IMR-90 (cell line): Measurements from ENCODE around the gene FAAP20. TPM values are rescaled to one million over a fixed set of nuclear protein-coding genes. Genes with fewer than 3 reads are reported as not detected.
A peak's percentile ranks its signal among the peaks of the same experiment; 100 is the strongest.

ENCODE experiments used
- ATAC-seq: fragments of 200-7000 bp; cut with Tn5 transposase; 2 replicates; pipeline ENCODE4 v1.9.1; 2020; ENCODE audit warnings: low read depth, mild to moderate bottlenecking, moderate library complexity
- BruUV-seq: library from RNA; stranded (reverse); fragments of 400-500 nt; replicated peaks from 2 replicates; lab custom pipeline; 2021; lab: Mats Ljungman, UMichigan
- CTCF ChIA-PET: fragments of 300-600 bp; formaldehyde crosslinking; extraction: SDS; loops from one replicate; lab custom pipeline; 2021; ENCODE audit warnings: antibody characterized with exemption; lab: Yijun Ruan, JAX
- POLR2A ChIA-PET: fragments of 300-600 bp; sonication (Branson Sonifier 250); formaldehyde crosslinking; loops from one replicate; lab custom pipeline; 2022; ENCODE audit warnings: antibody characterized with exemption; ENCODE audit not compliant: unreplicated experiment; lab: Charles Lee
- DNase-seq: peaks from one replicate; pipeline ENCODE4 v3.0.0; 2013
- H2AFZ ChIP-seq: replicated peaks from 2 replicates; pipeline ENCODE3; 2013; ENCODE audit warnings: low read length, mild to moderate bottlenecking; ENCODE audit not compliant: poor library complexity
- H2AK5ac ChIP-seq: 2 replicates; pipeline ENCODE4 v1.6.1; 2013; ENCODE audit warnings: low read depth, low read length, inconsistent platforms
- H2AK9ac ChIP-seq: replicated peaks from 2 replicates; pipeline ENCODE3; 2013; ENCODE audit warnings: mild to moderate bottlenecking, low read depth, low read length, moderate library complexity; ENCODE audit not compliant: poor library complexity
- H2BK120ac ChIP-seq: 2 replicates; pipeline ENCODE4 v1.6.1; 2013; ENCODE audit warnings: low read depth, low read length, inconsistent platforms
- H2BK15ac ChIP-seq: 3 replicates; pipeline ENCODE4 v1.6.1; 2013; ENCODE audit warnings: low read depth, low read length, inconsistent platforms
- H2BK20ac ChIP-seq: 2 replicates; pipeline ENCODE4 v1.6.1; 2013; ENCODE audit warnings: low read depth, mild to moderate bottlenecking, inconsistent platforms, low read length, moderate library complexity
- H2BK5ac ChIP-seq: 2 replicates; pipeline ENCODE4 v1.6.1; 2013; ENCODE audit warnings: mild to moderate bottlenecking, low read depth, low read length, inconsistent platforms; ENCODE audit not compliant: poor library complexity, severe bottlenecking
- H3K14ac ChIP-seq: replicated peaks from 2 replicates; pipeline ENCODE4 v1.6.1; 2013; ENCODE audit warnings: low read depth, low read length, inconsistent platforms
- H3K18ac ChIP-seq: 2 replicates; pipeline ENCODE4 v1.6.1; 2013; ENCODE audit warnings: low read depth, low read length, control low read depth
- H3K23ac ChIP-seq: 2 replicates; pipeline ENCODE4 v1.6.1; 2013; ENCODE audit warnings: low read depth, low read length, inconsistent platforms
- H3K27ac ChIP-seq: 2 replicates; pipeline ENCODE4 v1.5.1; 2013; ENCODE audit warnings: mild to moderate bottlenecking, control low read depth, low read length; ENCODE audit not compliant: insufficient read depth
- H3K27me3 ChIP-seq: 2 replicates; pipeline ENCODE4 v1.6.1; 2013; ENCODE audit warnings: low read length; ENCODE audit not compliant: control insufficient read depth, insufficient read depth
- H3K36me3 ChIP-seq: 2 replicates; pipeline ENCODE4 v1.6.1; 2013; ENCODE audit warnings: low read length, mixed read lengths; ENCODE audit not compliant: control insufficient read depth, insufficient read depth
- H3K4ac ChIP-seq: 2 replicates; pipeline ENCODE4 v1.6.1; 2013; ENCODE audit warnings: low read depth, low read length, inconsistent platforms
- H3K4me1 ChIP-seq: 2 replicates; pipeline ENCODE4 v1.6.1; 2013; ENCODE audit warnings: low read length, mixed read lengths; ENCODE audit not compliant: control insufficient read depth, insufficient read depth
- H3K4me2 ChIP-seq: 2 replicates; pipeline ENCODE4 v1.6.1; 2013; ENCODE audit warnings: low read depth, mild to moderate bottlenecking, control low read depth, low read length, moderate library complexity
- H3K4me3 ChIP-seq: 2 replicates; pipeline ENCODE4 v1.5.1; 2013; ENCODE audit warnings: low read depth, mild to moderate bottlenecking, control low read depth, low read length, moderate library complexity; ENCODE audit not compliant: insufficient read depth
- H3K56ac ChIP-seq: 2 replicates; pipeline ENCODE4 v1.6.1; 2013; ENCODE audit warnings: low read length, inconsistent platforms; ENCODE audit not compliant: insufficient read depth; ENCODE audit errors: extremely low read depth
- H3K79me1 ChIP-seq, 2 experiments: 2 replicates each; pipeline ENCODE4 v1.6.1; 2013; ENCODE audit warnings: low read length in 2 of 2, inconsistent platforms in 1 of 2, low read depth in 1 of 2
- H3K9ac ChIP-seq: 2 replicates; pipeline ENCODE4 v1.6.1; 2013; ENCODE audit warnings: low read depth, low read length, control low read depth
- H3K9me1 ChIP-seq: 2 replicates; pipeline ENCODE4 v1.6.1; 2013; ENCODE audit warnings: low read length, inconsistent platforms; ENCODE audit not compliant: insufficient read depth
- H3K9me3 ChIP-seq: 2 replicates; pipeline ENCODE4 v1.6.1; 2013; ENCODE audit warnings: low read length; ENCODE audit not compliant: control insufficient read depth, insufficient read depth
- H4K20me1 ChIP-seq: 2 replicates; pipeline ENCODE4 v1.6.1; 2013; ENCODE audit warnings: low read length, inconsistent platforms; ENCODE audit not compliant: insufficient read depth
- H4K5ac ChIP-seq: 2 replicates; pipeline ENCODE4 v1.6.1; 2013; ENCODE audit warnings: mild to moderate bottlenecking, low read depth, low read length, control low read depth
- H4K8ac ChIP-seq, 2 experiments: 2 replicates each; pipeline ENCODE4 v1.6.1; 2013; ENCODE audit warnings: low read depth in 2 of 2, low read length in 2 of 2, control low read depth in 1 of 2, inconsistent platforms in 1 of 2
- H4K91ac ChIP-seq: 2 replicates; pipeline ENCODE4 v1.6.1; 2013; ENCODE audit warnings: low read depth, low read length, inconsistent platforms; ENCODE audit not compliant: insufficient read depth
- BHLHE40 ChIP-seq: fragments of 150-350 bp; IDR thresholded peaks from 2 replicates; pipeline ENCODE4 v1.6.1; 2016; ENCODE audit warnings: mild to moderate bottlenecking, low read depth, low read length
- CEBPB ChIP-seq: IDR thresholded peaks from 2 replicates; pipeline ENCODE4 v1.6.1; 2012; ENCODE audit warnings: low read depth, low read length, improper control_type of control experiment
- MAFK ChIP-seq: IDR thresholded peaks from 2 replicates; pipeline ENCODE4 v1.6.1; 2012; ENCODE audit warnings: low read depth, low read length, improper control_type of control experiment
- MAZ ChIP-seq: IDR thresholded peaks from 2 replicates; pipeline ENCODE4 v1.6.1; 2012; ENCODE audit warnings: low read depth, mild to moderate bottlenecking, low read length, improper control_type of control experiment, moderate library complexity, borderline replicate concordance
- NFE2L2 ChIP-seq: fragments of 150-350 bp; IDR thresholded peaks from 2 replicates; pipeline ENCODE4 v1.6.1; 2016; ENCODE audit warnings: low read depth, mild to moderate bottlenecking, low read length
- SMC3 ChIP-seq: fragments of 150-350 bp; IDR thresholded peaks from 2 replicates; pipeline ENCODE4 v1.6.1; 2016; ENCODE audit warnings: low read depth, mild to moderate bottlenecking, antibody characterized with exemption, low read length, moderate library complexity
- WGBS, 2 experiments: methylation state at CpG; one replicate each; pipeline versions ENCODE4 v1.1.5 to v1.1.7; 2013; ENCODE audit warnings: missing lambda C conversion rate in 2 of 2; ENCODE audit not compliant: insufficient read length in 1 of 2; ENCODE audit errors: extremely low coverage in 2 of 2; 5-methylcytosine and 5-hydroxymethylcytosine counted together
- dilution Hi-C: fragments of 300-500 bp; cut with HindIII; formaldehyde crosslinking; loops from one replicate; pipeline ENCODE4 v1.14.3; 2018; ENCODE audit warnings: low sequenced_read_pairs; ENCODE audit not compliant: unreplicated experiment
- in situ Hi-C: fragments of 300-500 bp; cut with MboI; formaldehyde crosslinking; loops from 3 replicates; pipeline ENCODE4 v1.14.3; 2019; ENCODE audit warnings: low sequenced_read_pairs, inconsistent platforms, mixed read lengths
- intact Hi-C: fragments of 100-400 bp; cut with micrococcal nuclease; formaldehyde crosslinking; loops from 2 replicates; pipeline ENCODE4 v1.10.0; 2022
- polyA plus RNA-seq, 3 experiments: library from polyadenylated mRNA; depleted of rRNA; stranded (reverse); fragments of >200 nt; gene quantifications; 2 replicates each; pipeline ENCODE4 v1.2.3, GENCODE V29; 2012; ENCODE audit warnings: low replicate concordance in 1 of 3
- total RNA-seq: library from RNA; depleted of rRNA; stranded (reverse); fragments of >200 nt; gene quantifications from 2 replicates; pipeline ENCODE4 v1.2.3, GENCODE V29; 2012
- TF ChIP-seq, protein P1 (sequence below): conservative IDR thresholded peaks from 2 replicates; pipeline ENCODE4 v1.5.1; 2012; ENCODE audit warnings: mild to moderate bottlenecking, low read depth, low read length, improper control_type of control experiment
- TF ChIP-seq, protein P2 (sequence below): fragments of 150-350 bp; IDR thresholded peaks from 2 replicates; pipeline ENCODE4 v1.6.1; 2017; ENCODE audit warnings: mild to moderate bottlenecking, antibody characterized with exemption, low read length, low read depth

Gene FAAP20
- total and polyA plus RNA-seq, 2 of the 4 experiments (the other 2 are of a cell fraction) = 6.5 to 31.5 TPM

DNA sequence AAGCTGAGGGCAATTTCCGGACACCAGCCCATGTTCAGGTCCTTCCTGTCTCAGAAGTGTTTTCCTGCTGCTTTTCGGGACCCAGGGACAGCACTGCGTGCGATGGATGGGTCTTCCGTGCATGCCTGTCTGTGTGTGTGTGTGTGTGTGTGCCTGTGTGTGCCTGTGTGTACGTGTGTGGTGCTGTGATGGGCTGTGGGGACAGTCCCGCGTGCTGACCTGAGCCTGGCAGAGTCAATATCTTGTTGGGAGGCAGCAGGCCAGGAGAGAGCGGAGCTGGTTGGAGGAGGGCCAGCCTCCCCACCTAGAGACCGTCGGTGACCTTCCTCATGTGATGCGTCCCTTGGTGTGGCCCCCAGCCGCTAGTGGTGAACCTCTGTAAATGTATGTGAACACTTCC is 47.2 kb upstream of the FAAP20 start:
- Histone ChIP-seq H3K14ac (no peak overlapping the region), H2AFZ (no peak overlapping the region), H3K23ac (peak overlapping the region; percentile 29; the same call in 1 of the 2 replicates), H3K9ac (no peak overlapping the region), H4K91ac (no peak overlapping the region), H3K9me1 (peaks cover 43% of the 10 kb centered on the region), H4K5ac (no peak overlapping the region), H3K4ac (no peak overlapping the region), H2BK120ac (no peak overlapping the region), H2BK5ac (no peak overlapping the region), H2AK5ac (no peak overlapping the region), H3K79me1 (peaks cover 0 to 71% of the 10 kb centered on the region in 2 experiments; a peak in 2 of 4 replicates), H4K20me1 (peaks cover 99% of the 10 kb centered on the region), H2AK9ac (peak overlapping the region; percentile 32), H3K18ac (no peak overlapping the region), H3K4me3 (no peak overlapping the region), H3K27me3 (no peaks in the 10 kb centered on the region), H4K8ac (no peak overlapping the region), H3K36me3 (peaks cover 17% of the 10 kb centered on the region; the same call in 1 of the 2 replicates), H3K4me2 (no peak overlapping the region), H2BK20ac (no peak overlapping the region), H3K4me1 (peaks cover 47% of the 10 kb centered on the region), H2BK15ac (no peak overlapping the region), H3K27ac (no peak overlapping the region), H3K56ac (no peak overlapping the region), H3K9me3 (no peaks in the 10 kb centered on the region)
- dilution Hi-C loops = no loop called here
- ChIA-PET POLR2A (no interaction called here), CTCF (no interaction called here)
- 83% methylated on average over 6 of the region's 13 CpGs; no CpG with 5 or more reads in 1 of the 2 experiments for WGBS, 2 experiments
- no TSS peak for BruUV-seq
- DNase-seq (no peak), ATAC-seq (no peak)
- TF ChIP-seq, protein P1, sequence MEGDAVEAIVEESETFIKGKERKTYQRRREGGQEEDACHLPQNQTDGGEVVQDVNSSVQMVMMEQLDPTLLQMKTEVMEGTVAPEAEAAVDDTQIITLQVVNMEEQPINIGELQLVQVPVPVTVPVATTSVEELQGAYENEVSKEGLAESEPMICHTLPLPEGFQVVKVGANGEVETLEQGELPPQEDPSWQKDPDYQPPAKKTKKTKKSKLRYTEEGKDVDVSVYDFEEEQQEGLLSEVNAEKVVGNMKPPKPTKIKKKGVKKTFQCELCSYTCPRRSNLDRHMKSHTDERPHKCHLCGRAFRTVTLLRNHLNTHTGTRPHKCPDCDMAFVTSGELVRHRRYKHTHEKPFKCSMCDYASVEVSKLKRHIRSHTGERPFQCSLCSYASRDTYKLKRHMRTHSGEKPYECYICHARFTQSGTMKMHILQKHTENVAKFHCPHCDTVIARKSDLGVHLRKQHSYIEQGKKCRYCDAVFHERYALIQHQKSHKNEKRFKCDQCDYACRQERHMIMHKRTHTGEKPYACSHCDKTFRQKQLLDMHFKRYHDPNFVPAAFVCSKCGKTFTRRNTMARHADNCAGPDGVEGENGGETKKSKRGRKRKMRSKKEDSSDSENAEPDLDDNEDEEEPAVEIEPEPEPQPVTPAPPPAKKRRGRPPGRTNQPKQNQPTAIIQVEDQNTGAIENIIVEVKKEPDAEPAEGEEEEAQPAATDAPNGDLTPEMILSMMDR = no peak
- no peak for TF ChIP-seq MAZ
- no peak for TF ChIP-seq MAFK
- TF ChIP-seq, protein P2, sequence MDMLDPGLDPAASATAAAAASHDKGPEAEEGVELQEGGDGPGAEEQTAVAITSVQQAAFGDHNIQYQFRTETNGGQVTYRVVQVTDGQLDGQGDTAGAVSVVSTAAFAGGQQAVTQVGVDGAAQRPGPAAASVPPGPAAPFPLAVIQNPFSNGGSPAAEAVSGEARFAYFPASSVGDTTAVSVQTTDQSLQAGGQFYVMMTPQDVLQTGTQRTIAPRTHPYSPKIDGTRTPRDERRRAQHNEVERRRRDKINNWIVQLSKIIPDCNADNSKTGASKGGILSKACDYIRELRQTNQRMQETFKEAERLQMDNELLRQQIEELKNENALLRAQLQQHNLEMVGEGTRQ = no peak
- TF ChIP-seq NFE2L2 = no peak
- TF ChIP-seq CEBPB = no peak
- TF ChIP-seq BHLHE40 = no peak
- TF ChIP-seq SMC3 = no peak
- intact Hi-C loops = no loop called here
- in situ Hi-C loops = no loop called here
